ENCODE measurements around the gene DGKH.
"Not testable (repeated sequence)": the region's sequence is repeated elsewhere in the genome, so short reads cannot be mapped to it uniquely, and the experiment has no call there.

The DGKH gene

GRCh38 chr13:42170029-42170428 lies 121.6 kb downstream of the DGKH start:
- DNase-seq: no peak

GRCh38 chr13:42173789-42174343 lies 125.4 kb downstream of the DGKH start:
- no peak for DNase-seq

- DNase-seq: no peak
These were observed 126.1 kb downstream of the DGKH start for GRCh38 chr13:42174344-42175162.

GRCh38 chr13:42176294-42176693 lies 127.8 kb downstream of the DGKH start:
- no peak for DNase-seq

- DNase-seq: no peak
These were observed 128.7 kb downstream of the DGKH start for GRCh38 chr13:42177189-42177588.

GRCh38 chr13:42181381-42181953 lies 133.0 kb downstream of the DGKH start:
- peak; percentile 1 to 45 for DNase-seq

GRCh38 chr13:42189061-42189460 lies 140.6 kb downstream of the DGKH start:
- DNase-seq: no peak

GRCh38 chr13:42190529-42190928 lies 142.1 kb downstream of the DGKH start:
- DNase-seq: no peak

- DNase-seq: no peak
These were observed 163.4 kb downstream of the DGKH start for GRCh38 chr13:42211704-42212464.

- DNase-seq: no peak
These were observed 166.0 kb downstream of the DGKH start for GRCh38 chr13:42214446-42214845.

- peak in 1 of 2 experiments; percentile 12 for DNase-seq
These were observed 167.4 kb downstream of the DGKH start for GRCh38 chr13:42215578-42216421.

GRCh38 chr13:42216422-42216735 lies 167.9 kb downstream of the DGKH start:
- no peak for DNase-seq

- no peak for DNase-seq
These were observed 170.1 kb downstream of the DGKH start for GRCh38 chr13:42218576-42218975.

- no peak for DNase-seq
These were observed 170.6 kb downstream of the DGKH start for GRCh38 chr13:42219051-42219450.

- no peak for DNase-seq
These were observed 171.4 kb downstream of the DGKH start for GRCh38 chr13:42219876-42220275.

GRCh38 chr13:42221121-42221765 lies 172.8 kb downstream of the DGKH start:
- no peak for DNase-seq

- DNase-seq: no peak
These were observed 175.2 kb downstream of the DGKH start for GRCh38 chr13:42223681-42224080.

GRCh38 chr13:42225051-42225450 lies 176.6 kb downstream of the DGKH start:
- DNase-seq: no peak

- not testable (repeated sequence) for DNase-seq
These were observed 178.3 kb downstream of the DGKH start for GRCh38 chr13:42226759-42227158.

- DNase-seq: no peak
These were observed 180.1 kb downstream of the DGKH start for GRCh38 chr13:42228527-42228926.

- no peak for DNase-seq
These were observed 180.8 kb downstream of the DGKH start for GRCh38 chr13:42229287-42229686.

- no peak for DNase-seq
These were observed 184.2 kb downstream of the DGKH start for GRCh38 chr13:42232671-42233070.
